Neural cell (in vitro differentiated cells): ENCODE measurements around the gene RAD51B.

Experiments used
- CTCF ChIP-seq: fragments of 450-650 bp; IDR thresholded peaks from 2 replicates; pipeline ENCODE4 v1.5.1; 2014; ENCODE audit warnings: antibody characterized with exemption, mild to moderate bottlenecking, moderate library complexity; ENCODE audit not compliant: poor library complexity, severe bottlenecking
- MXI1 ChIP-seq: fragments of 450-650 bp; conservative IDR thresholded peaks from 2 replicates; pipeline ENCODE4 v1.6.1; 2014; ENCODE audit warnings: antibody characterized with exemption, mild to moderate bottlenecking; ENCODE audit not compliant: poor library complexity, severe bottlenecking
- POLR2AphosphoS5 ChIP-seq: IDR thresholded peaks from 2 replicates; pipeline ENCODE4 v1.6.1; 2012
- REST ChIP-seq: IDR thresholded peaks from 2 replicates; pipeline ENCODE4 v1.6.1; 2012; ENCODE audit warnings: borderline replicate concordance
- TAF1 ChIP-seq: IDR thresholded peaks from 2 replicates; pipeline ENCODE4 v1.6.1; 2012; ENCODE audit warnings: low read depth

- TF ChIP-seq CTCF, result no peak
- no peak for TF ChIP-seq POLR2AphosphoS5
- TF ChIP-seq REST, result no peak
- TF ChIP-seq TAF1, result no peak
- no peak for TF ChIP-seq MXI1
These were observed 107.2 kb downstream of the RAD51B start for GRCh38 chr14:67926821-67927220.
